T-helper 17 cell (primary cell): ENCODE results near the gene ZNF48. TPM values are rescaled to one million over a fixed set of nuclear protein-coding genes. Genes with fewer than 3 reads are reported as not detected.

ENCODE experiments used
- ATAC-seq: fragments of 150-1000 bp; cut with Tn5 transposase; 2 replicates; pipeline ENCODE4 v1.10.0; 2021; ENCODE audit warnings: mild to moderate bottlenecking, moderate library complexity
- DNase-seq, 3 donors: peaks; one replicate each; pipeline versions ENCODE4 v3.0.0 to v3.0.0-alpha.2; 2020 to 2021
- H3K9me3 ChIP-seq: one replicate; pipeline ENCODE4 v1.7.0; 2013; ENCODE audit warnings: low read length, mild to moderate bottlenecking; ENCODE audit not compliant: control insufficient read depth, poor library complexity, severe bottlenecking
- H3K27ac Mint-ChIP-seq: one replicate; pipeline ENCODE4 v1.8.0; 2022; ENCODE audit warnings: mild to moderate bottlenecking, moderate library complexity, mixed read lengths
- H3K27me3 Mint-ChIP-seq: one replicate; pipeline ENCODE4 v1.8.0; 2022; ENCODE audit warnings: mixed read lengths
- H3K36me3 Mint-ChIP-seq: one replicate; pipeline ENCODE4 v1.8.0; 2022; ENCODE audit warnings: low read depth, mixed read lengths
- H3K4me1 Mint-ChIP-seq: one replicate; pipeline ENCODE4 v1.8.0; 2022; ENCODE audit warnings: mild to moderate bottlenecking, mixed read lengths
- H3K4me3 Mint-ChIP-seq: one replicate; pipeline ENCODE4 v1.8.0; 2022; ENCODE audit warnings: mild to moderate bottlenecking, moderate library complexity, mixed read lengths
- total RNA-seq, 4 donors: library from RNA in 2 of 4; stranded (reverse) in 2 of 4; gene quantifications; one replicate each; pipeline ENCODE4 v1.2.3 and lab custom pipeline; 2022 to 2026

The ZNF48 gene
- total RNA-seq, 2 donors from 2014 or later: 6.2 to 6.7 TPM

DNA sequence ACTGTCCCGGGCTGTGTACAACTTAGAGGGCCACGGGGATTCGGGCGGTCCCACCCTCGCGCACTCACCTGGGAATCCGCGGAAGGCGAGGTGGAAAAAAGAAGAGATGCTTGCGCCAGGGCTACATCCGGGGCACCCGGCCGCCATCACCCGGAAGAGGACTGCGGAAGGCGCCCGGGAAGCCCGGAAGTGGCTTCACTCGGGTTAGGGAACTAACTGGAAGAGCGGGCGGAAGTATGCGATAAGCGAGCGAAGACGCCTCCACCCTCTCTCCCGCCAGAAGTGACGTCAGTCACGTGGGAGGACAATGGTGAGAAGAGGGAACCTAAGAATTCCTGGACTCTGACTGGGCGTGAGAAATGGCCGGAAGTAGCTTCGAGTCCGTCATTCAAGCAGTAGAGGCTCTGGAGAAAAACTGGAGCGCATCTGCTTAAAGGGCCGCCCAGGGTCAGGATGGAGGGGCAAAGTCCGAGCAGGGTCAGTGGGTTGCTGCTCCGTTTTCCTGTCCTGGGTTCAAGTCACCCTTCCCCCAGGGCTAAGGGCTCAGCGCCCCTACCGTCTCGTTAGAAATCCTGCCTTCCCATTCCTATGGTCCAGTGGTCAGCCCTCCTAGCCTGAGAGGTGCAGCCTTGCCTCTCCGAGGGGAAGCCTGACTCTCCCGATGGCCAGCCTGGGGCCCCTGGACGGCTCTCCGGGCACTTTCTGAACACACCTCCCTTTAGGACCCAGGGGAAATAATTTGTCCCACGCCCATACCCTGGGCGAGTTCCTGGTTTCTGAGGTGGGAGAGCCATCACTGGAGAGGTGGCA is 39.9 kb upstream of the ZNF48 start, which contains the start of gene CD2BP2:
Gene CD2BP2, minus strand, starts transcription at position 165 of the 810 bp plus-strand sequence. CDS start 627 bp downstream, outside the sequence.
- H3K36me3 Mint-ChIP-seq: peaks cover 2% of the 10 kb centered on the region
- no peaks in the 10 kb centered on the region for H3K9me3 ChIP-seq
- H3K4me1 Mint-ChIP-seq: peaks cover 29% of the 10 kb centered on the region
- peak within 1 kb of the TSS; percentile 97 for H3K4me3 Mint-ChIP-seq
- no peaks in the 10 kb centered on the region for H3K27me3 Mint-ChIP-seq
- ATAC-seq: peak; percentile 92
- DNase-seq: peak; percentile 69 to 82 (median 81)
- H3K27ac Mint-ChIP-seq: peak within 1 kb of the TSS; percentile 96

GRCh38 chr16:30355954-30356308 is 39.3 kb upstream of the ZNF48 start:
- H3K4me1 Mint-ChIP-seq: peaks cover 31% of the 10 kb centered on the region

DNA sequence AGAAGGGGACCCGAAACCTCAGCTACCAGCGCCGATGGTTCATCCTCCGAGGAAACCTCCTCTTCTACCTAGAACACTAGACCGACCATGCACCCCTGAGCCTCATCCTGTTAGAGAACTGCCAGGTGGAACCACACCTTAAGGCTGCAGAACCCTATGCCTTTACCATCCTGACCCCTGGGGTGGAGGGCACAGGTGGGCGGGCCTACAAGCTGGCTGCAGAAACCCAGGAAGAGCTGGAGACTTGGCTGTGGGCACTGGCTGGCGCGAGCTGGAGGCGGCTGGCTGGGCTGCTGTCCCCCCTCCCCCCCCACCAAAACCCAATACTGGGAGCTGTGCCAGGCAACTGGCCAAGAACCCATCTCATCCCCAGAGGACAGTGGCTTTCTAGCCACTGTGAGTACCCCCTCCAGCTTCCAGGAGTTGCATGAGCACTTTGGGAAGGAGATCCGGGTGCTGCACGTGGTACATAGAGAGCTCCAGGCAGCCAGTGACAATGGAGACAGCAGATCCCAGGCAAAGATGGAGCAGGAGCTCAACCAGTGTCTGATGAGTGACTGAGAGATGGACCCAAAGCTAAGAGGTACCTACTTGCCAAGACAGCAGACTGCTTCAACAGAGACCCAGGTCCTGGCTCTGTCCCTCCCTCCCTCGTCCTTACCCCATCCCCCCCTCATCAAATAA is 38.7 kb upstream of the ZNF48 start:
- Mint-ChIP-seq H3K27me3 (no peaks in the 10 kb centered on the region), H3K36me3 (peaks cover 4% of the 10 kb centered on the region), H3K4me1 (peaks cover 28% of the 10 kb centered on the region), H3K27ac (peak overlapping the region; percentile 96), H3K4me3 (peak overlapping the region; percentile 97)
- ATAC-seq (peak; percentile 20), DNase-seq (no peak)
- no peaks in the 10 kb centered on the region for H3K9me3 ChIP-seq

More at GRCh38 chr16:30355954-30356308, 39.3 kb upstream of the ZNF48 start:
- ATAC-seq (no peak), DNase-seq (no peak)
- peak overlapping the region; percentile 96 for H3K27ac Mint-ChIP-seq
- H3K9me3 ChIP-seq: no peaks in the 10 kb centered on the region
- no peaks in the 10 kb centered on the region for H3K27me3 Mint-ChIP-seq
- H3K36me3 Mint-ChIP-seq: peaks cover 4% of the 10 kb centered on the region
- peak overlapping the region; percentile 97 for H3K4me3 Mint-ChIP-seq

DNA sequence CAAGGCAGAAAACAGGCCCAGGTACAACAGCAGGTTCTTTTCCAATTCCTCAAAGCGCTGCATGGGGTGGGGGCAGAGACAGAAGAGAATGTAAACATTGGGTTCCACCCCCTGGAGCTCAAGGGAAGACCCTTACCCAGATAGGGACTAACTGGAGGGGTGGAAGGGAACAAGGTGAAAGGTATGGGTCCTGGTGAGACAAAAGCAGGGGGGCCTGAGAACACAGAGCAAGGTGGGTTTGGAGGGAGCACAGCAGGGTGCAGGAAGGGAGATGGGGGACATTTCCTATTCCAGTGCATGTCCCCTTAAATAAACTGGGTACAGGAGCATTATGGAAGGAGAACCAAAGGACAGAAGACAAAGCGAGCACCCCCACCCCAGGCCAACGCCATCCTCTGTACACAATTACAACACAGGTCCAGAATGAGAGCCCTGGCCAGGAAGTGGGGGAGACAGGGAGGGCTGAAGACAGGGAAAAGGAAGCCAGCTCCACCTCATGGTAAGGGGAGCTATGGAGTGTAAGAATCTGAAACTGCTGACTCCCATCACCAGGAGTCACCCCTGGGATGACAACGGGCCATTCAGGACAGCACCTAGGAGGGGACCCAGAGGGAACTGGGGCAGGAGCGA is 38.0 kb upstream of the ZNF48 start:
- ATAC-seq: no peak
- Mint-ChIP-seq H3K4me1 (peaks cover 28% of the 10 kb centered on the region), H3K36me3 (peaks cover 4% of the 10 kb centered on the region), H3K27ac (peak overlapping the region; percentile 96), H3K27me3 (no peaks in the 10 kb centered on the region), H3K4me3 (no peak overlapping the region)
- no peaks in the 10 kb centered on the region for H3K9me3 ChIP-seq
- no peak for DNase-seq

DNA sequence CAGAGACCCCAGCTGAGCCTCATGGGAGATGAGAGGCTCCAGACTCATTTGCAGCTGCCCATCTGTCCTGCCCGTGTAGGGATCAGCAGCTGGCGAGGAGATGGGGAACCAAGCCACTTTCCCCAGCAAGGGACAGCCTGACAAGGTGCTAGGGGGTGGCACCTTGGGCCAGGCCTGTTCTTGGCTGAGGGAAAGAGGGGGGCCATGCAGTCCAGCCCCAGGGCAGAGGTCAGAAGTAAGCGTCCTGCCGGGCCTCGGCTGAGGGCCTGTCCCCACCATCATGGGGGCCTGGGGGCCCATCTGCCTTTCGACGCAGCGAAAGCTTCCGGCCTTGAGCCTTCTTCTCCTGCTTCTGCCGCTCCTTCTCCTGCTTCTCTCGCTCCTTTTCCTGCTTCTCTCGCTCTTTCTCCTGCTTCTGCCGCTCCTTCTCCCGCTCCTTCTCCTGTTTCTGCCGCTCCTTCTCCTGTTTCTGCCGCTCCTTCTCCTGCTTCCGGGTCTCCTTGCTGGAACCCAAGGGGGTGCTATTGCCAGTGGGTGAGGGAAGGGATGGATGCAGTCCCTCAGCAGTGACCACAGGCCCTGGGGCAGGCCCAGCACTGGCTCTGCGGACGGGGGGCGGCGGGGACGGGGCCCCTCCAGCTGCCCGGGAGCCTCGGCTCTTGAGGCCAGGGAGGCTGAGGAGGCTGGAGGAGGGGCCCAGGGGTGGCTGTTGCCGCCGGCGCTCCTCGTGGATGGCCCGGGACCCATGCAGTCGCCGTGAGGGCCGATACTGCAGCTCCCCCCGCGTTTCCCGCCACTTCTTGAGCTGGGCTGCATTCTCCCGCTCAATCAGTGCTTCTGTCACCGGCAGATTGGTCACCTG is 37.3 kb upstream of the ZNF48 start:
- Mint-ChIP-seq H3K4me1 (peaks cover 28% of the 10 kb centered on the region), H3K4me3 (no peak overlapping the region), H3K36me3 (peaks cover 8% of the 10 kb centered on the region), H3K27me3 (no peaks in the 10 kb centered on the region), H3K27ac (no peak overlapping the region)
- ATAC-seq (no peak), DNase-seq (no peak)
- H3K9me3 ChIP-seq: no peaks in the 10 kb centered on the region

DNA sequence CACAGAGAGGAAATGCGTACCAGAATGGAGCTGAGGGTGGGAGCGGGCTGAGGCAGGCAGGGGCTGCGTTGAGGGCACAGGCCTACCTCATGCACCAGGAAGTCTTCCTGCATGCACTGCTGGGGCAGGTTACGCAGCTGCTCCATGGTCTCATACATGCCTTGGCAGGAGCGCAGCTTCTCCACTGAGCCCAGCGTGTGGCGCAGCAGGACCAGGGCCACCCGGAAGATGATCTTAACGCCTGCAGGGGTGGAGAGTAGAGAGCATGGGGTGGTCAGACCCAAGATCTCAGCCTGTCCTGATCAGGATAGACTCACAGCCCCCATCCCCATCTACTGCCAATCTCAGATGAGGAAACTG is 36.7 kb upstream of the ZNF48 start:
- H3K4me1 Mint-ChIP-seq: peaks cover 32% of the 10 kb centered on the region

DNA sequence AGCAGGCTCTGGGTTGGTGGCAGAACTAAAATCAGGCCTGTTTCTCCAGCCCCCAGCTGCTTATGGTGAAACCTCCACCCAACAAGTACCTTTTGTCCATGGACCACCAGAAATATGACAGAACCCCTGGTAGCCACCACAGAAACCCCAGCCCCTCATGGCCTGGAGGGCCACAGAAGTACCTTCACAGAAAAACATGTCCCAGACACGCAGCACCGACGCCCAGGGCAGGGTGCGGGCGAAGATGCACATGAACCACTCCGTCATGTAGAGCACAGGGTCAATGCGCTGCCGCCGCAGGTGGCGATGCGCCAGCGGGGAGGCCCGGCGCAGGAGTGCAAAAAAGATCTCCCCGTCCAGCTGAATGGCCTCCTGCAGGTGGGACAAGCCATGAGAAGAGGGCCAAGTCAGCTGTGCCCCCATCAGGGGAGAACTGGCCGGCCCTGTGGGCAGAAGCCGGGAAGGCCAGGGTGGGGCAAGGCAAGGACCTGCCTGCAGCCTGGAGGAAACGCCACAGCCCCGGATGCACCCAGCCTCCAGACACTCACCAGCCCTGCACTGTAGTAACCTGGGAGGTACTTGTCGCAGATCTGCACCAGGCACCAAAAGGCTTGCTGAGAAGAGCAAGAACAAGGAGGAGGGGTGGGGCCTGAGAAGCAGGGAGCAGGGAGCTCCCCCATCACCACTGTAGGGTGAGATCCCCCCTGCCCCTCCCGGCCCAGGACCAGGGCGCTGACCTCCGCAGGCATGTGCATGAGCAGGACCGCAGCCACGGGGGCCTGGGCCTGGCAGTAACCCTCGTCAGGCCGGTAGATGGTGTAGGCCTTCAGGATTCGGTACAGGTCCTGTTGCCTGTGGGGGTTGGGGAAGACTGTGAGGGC is 36.0 kb upstream of the ZNF48 start:
- no peaks in the 10 kb centered on the region for H3K9me3 ChIP-seq
- Mint-ChIP-seq H3K27ac (no peak overlapping the region), H3K36me3 (peaks cover 11% of the 10 kb centered on the region), H3K27me3 (no peaks in the 10 kb centered on the region), H3K4me1 (peaks cover 29% of the 10 kb centered on the region), H3K4me3 (no peak overlapping the region)
- no peak for ATAC-seq
- DNase-seq: no peak

More for the DNA sequence above, 36.7 kb upstream of the ZNF48 start:
- Mint-ChIP-seq H3K27ac (no peak overlapping the region), H3K27me3 (no peaks in the 10 kb centered on the region), H3K4me3 (no peak overlapping the region), H3K36me3 (peaks cover 11% of the 10 kb centered on the region)
- DNase-seq: no peak
- no peaks in the 10 kb centered on the region for H3K9me3 ChIP-seq
- ATAC-seq: no peak

- H3K36me3 Mint-ChIP-seq: peaks cover 11% of the 10 kb centered on the region
- no peaks in the 10 kb centered on the region for H3K9me3 ChIP-seq
- peaks cover 24% of the 10 kb centered on the region for H3K4me1 Mint-ChIP-seq
- DNase-seq (no peak), ATAC-seq (no peak)
- no peak overlapping the region for H3K27ac Mint-ChIP-seq
- H3K27me3 Mint-ChIP-seq: no peaks in the 10 kb centered on the region
- no peak overlapping the region for H3K4me3 Mint-ChIP-seq
These were observed 35.4 kb upstream of the ZNF48 start for GRCh38 chr16:30359871-30360170.

DNA sequence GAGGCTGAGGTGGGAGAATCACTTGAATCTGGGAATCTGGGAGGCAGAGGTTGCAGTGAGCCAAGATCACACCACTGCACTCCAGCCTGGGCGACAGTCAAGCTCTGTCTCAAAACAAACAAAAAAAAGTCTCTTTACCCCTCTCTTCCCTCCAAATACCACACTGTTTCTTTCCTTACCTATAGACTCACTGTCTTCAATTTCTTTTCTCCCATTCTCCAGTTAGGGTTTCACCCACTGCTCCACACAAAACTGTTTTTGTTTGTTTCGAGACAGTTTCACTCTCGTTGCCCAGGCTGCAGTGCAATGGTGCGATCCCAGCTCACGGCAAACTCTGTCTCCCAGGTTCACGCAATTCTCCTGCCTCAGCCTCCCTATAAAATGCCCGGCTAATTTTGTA is 34.0 kb upstream of the ZNF48 start:
- H3K27me3 Mint-ChIP-seq: no peaks in the 10 kb centered on the region
- no peak overlapping the region for H3K4me3 Mint-ChIP-seq
- H3K36me3 Mint-ChIP-seq: peaks cover 15% of the 10 kb centered on the region
- ATAC-seq: no peak
- H3K4me1 Mint-ChIP-seq: peaks cover 16% of the 10 kb centered on the region
- no peak for DNase-seq
- no peaks in the 10 kb centered on the region for H3K9me3 ChIP-seq
- peak overlapping the region; percentile 75 for H3K27ac Mint-ChIP-seq

GRCh38 chr16:30365200-30365599 is 30.0 kb upstream of the ZNF48 start:
- peaks cover 15% of the 10 kb centered on the region for H3K36me3 Mint-ChIP-seq

DNA sequence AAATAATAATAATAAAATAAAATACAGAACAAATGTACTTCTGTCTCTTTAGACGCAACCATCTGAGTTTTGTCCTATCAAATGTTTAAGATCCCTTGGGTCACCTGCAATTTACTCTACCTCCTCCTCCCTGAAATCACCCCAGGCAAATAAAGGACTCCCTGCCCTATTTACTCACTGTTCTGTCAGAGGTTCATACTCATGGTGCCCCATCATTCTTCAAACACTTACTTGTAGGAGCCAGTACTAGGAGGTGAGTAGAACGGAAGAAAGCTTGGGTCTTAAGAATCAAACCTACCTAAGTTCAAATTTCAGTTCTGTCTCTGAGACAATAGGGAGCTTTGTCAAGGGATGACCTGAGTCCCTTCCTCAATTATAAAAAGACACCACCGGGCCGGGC is 28.7 kb upstream of the ZNF48 start:
- no peaks in the 10 kb centered on the region for H3K9me3 ChIP-seq
- H3K27me3 Mint-ChIP-seq: no peaks in the 10 kb centered on the region
- no peak for ATAC-seq
- DNase-seq: no peak
- H3K4me3 Mint-ChIP-seq: peak overlapping the region; percentile 94
- peaks cover 12% of the 10 kb centered on the region for H3K36me3 Mint-ChIP-seq
- H3K4me1 Mint-ChIP-seq: peaks cover 50% of the 10 kb centered on the region
- H3K27ac Mint-ChIP-seq: peak overlapping the region; percentile 94

More at GRCh38 chr16:30365200-30365599, 30.0 kb upstream of the ZNF48 start:
- no peak overlapping the region for H3K4me3 Mint-ChIP-seq
- no peaks in the 10 kb centered on the region for H3K27me3 Mint-ChIP-seq
- ATAC-seq (no peak), DNase-seq (no peak)
- peaks cover 39% of the 10 kb centered on the region for H3K4me1 Mint-ChIP-seq
- H3K27ac Mint-ChIP-seq: peak overlapping the region; percentile 53
- H3K9me3 ChIP-seq: no peaks in the 10 kb centered on the region

GRCh38 chr16:30367349-30368009 is 27.7 kb upstream of the ZNF48 start:
- peak overlapping the region; percentile 94 for H3K4me3 Mint-ChIP-seq
- no peaks in the 10 kb centered on the region for H3K27me3 Mint-ChIP-seq
- H3K9me3 ChIP-seq: no peaks in the 10 kb centered on the region
- DNase-seq (no peak), ATAC-seq (no peak)
- peak overlapping the region; percentile 94 for H3K27ac Mint-ChIP-seq
- H3K36me3 Mint-ChIP-seq: peaks cover 8% of the 10 kb centered on the region
- peaks cover 58% of the 10 kb centered on the region for H3K4me1 Mint-ChIP-seq
